PC-3 (cell line): ENCODE data around the gene TAPT1.

Experiments
- CTCF ChIP-seq: fragments of 300-600 bp; sonication (generic); conservative IDR thresholded peaks from 2 replicates; pipeline ENCODE4 v1.5.1; 2017; ENCODE audit warnings: antibody characterized with exemption, low read depth, mild to moderate bottlenecking, low read length
- EZH2 ChIP-seq: fragments of 300-600 bp; sonication (generic); IDR thresholded peaks from one replicate; pipeline ENCODE4 v1.6.1; 2017; ENCODE audit warnings: antibody characterized with exemption, mild to moderate bottlenecking, low read length; ENCODE audit not compliant: unreplicated experiment

- TF ChIP-seq CTCF: no peak
- no peak for TF ChIP-seq EZH2
Measured at GRCh38 chr4:16131293-16131692, 95.0 kb downstream of the TAPT1 start.
